GM19463 (cell line): ENCODE results near the gene PRKG2.

Experiments
- ATAC-seq: cut with Tn5 transposase; IDR thresholded peaks from one replicate; pipeline ENCODE4 v1.9.1; 2021; ENCODE audit warnings: mild to moderate bottlenecking, moderate library complexity; ENCODE audit not compliant: unreplicated experiment

Gene PRKG2

DNA sequence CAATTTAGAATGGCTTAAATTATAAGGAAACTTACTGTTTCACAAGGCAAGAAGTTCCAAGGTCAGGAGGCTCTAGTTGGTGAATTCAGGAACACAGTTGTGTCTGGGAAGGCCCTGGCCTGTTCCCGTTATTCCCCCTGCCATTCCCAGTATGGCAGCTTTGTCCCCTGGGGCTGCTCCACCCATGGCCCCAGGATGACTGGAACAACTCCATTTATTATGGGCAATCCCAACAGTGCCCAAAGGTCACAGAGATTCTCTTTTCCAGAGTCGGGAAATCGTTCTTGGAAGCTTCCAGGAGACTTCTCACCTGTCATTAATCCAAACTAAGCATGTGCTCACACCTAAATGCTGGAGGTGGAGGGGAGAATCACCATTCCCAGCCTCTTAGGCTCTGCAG lies 2.8 kb upstream of the PRKG2 start:
- no peak for ATAC-seq

DNA sequence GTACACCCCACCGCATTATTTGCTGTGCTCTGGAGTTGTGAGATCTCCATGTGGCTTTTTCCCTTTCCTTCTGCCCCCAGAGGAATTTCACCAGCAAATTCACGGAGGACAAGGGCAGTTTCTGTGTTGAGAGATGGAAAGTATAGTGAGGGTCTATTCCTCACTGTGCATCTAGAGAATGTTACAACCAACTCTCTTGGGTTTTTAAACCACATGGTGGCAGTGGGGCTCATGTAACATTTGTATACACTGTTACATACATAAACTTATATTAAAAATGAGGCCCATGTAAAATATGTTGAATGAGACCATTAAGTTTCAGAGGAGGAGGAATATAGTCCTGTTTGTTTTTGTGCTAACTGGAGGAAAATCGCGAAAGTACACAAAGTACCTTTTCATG lies 909 bp upstream of the PRKG2 start:
- ATAC-seq, result no peak

DNA sequence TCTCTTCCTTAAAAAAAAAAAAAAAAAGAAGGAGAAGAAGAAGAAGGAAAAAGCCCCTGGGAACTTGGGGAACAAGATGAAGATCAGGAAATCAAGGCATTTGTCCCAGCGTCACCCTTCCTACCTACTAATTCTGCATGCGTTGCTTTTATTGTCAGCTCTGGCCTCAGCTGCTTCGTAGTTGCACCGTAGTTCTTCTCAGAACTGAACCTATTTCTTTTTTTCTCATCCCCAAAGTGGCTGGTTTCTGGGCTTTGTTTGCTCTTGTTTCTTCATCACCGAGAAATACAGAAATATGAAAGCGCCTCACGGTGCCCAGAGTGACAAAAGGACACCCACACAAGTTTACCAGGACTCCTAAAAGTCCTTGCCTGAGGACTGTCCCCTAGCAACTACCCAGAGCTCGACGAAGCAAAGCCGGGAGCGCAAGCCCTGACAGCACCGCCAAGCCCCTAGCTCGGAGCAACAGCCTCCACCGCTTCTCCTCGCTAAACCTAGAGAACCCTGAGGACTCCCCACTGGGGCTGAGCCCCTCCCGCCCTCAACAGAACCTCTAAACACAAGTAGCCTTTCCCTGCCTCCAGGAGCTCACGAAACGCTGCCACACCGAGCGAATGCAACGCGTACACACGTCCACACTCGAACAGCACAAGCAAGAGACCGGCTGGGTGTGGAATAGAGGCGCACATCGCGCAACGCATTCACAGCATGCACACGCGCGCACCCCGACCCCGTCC lies 710 bp downstream of the PRKG2 start:
- no peak for ATAC-seq

DNA sequence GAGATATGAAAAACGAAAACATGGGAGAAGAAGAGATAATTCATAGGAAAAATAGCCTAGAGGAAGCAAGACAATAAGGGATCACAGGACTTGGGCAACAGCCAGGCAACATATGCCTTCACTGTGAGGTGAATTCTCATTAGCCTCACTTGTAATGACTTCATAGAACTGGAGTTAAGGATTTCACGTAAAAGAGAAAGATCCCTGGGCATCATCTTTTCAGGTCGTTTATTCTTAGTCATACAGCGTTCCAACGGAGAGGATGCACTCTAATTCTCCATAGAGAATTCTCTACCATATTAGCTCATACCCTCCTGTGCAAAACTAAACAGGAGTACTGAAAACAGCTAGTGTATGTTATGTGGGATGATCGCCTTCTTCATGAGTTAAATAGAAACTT lies 1.4 kb downstream of the PRKG2 start:
- no peak for ATAC-seq

DNA sequence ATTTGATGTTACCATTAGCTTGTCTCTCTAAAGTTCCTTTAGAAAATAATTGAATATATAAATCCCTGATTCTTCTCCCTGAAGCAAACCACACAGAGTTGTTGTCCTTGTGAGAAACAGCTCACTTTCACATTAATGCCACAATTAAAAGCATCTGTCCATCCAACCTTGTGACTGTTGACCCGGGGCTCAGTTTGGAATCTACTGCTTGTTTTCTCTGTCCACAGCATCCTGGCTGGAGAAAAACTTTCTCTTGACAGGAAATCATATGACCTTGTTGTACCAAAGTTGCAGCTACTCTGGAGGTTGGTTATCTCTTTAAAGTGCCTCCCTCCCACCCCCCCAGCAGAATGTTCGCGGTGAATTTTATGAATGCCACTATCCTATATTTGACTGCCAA lies 3.1 kb downstream of the PRKG2 start:
- ATAC-seq, result no peak

DNA sequence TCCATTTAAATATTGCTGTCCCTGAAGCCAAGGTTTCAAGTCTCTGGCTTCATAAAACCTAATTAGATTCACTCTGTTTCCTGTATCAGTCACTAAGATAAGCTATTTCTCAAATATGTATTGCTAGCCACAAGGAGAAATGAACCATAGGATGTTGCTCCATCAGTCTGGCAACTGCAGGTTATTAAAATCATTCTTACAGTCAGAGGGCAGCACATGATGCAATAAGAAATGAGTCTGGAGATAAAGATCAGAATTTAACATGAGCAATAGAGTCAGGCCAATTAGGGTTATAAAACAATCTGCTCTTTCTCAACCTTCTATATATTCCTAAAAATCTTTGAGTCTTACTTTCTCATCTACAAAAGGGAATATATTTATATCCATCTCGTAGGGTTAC lies 7.2 kb downstream of the PRKG2 start:
- ATAC-seq, result no peak

DNA sequence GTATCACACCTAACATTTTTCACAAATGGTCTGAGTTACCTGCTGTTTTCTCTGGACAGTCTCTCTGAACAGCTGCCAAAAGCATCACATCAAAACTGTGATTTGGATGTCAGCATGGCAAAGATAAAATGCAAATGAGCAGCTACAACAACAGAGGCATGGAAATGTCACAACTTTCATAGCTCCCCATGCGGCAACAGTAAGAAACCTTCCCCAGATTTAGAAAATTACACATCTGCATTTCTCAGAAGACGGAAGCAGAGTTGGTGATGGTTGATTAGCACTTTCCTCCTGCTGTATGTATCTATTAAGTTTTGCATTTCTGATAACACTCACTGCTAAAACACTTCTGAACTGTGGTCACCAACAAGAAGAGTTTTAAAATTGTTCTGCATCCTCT lies 9.7 kb downstream of the PRKG2 start:
- ATAC-seq, result no peak

DNA sequence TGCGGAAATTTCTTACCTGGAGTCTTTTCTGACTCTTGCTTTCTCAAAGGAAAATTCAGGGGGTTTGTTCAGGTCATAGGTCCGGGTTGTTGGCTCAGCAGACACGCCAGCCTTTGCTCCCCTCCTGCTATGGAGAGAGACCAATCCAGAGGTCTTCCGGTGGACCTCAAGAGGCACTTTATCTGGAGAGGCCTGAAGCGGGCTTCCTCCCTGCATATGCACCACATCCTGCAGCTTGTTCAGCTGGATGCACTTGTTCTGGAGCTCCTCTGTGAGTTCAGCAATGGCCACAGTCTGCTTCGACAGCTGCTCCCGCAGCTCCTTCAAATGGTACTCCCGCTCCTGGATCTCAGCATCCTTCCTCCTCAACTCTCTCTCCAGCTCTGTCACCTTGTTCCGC lies 10.5 kb downstream of the PRKG2 start:
- no peak for ATAC-seq

DNA sequence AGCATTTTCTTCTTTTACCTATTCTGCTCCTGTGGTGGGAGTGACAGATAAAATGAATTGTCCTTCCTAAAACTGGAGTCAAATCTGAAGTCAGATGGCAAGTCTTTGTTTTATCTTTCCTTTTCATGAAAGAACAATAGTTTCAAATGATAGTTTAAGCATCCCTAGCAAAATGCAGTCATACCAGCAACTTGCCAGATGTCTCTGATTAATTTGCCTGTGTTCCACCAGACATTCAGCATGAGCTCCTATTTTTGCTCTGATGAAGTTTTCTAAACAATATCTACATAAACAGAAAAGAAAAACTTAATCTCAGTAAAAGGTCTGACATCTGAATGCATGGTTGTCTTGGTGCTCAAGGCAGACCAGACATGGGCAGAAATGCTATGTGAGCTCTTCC lies 15.2 kb downstream of the PRKG2 start:
- ATAC-seq, result no peak

DNA sequence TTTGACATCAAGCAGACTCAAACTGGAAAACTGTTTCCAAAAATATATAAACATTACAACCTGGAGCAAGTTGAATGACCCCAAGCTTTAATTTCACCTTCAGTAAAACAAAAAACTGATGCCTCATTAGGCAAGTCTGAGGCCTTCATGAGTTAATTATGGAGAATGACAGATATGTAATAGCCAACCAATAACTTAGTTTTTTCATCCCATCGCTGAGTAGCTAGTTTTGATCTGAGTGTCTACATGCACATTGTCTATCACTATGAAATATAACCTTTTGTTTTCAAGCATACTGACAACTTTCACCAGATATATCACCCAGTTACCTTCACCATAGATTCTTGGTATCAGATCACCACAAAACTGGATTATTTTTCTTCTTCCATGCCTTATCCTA lies 16.4 kb downstream of the PRKG2 start:
- ATAC-seq, result no peak

DNA sequence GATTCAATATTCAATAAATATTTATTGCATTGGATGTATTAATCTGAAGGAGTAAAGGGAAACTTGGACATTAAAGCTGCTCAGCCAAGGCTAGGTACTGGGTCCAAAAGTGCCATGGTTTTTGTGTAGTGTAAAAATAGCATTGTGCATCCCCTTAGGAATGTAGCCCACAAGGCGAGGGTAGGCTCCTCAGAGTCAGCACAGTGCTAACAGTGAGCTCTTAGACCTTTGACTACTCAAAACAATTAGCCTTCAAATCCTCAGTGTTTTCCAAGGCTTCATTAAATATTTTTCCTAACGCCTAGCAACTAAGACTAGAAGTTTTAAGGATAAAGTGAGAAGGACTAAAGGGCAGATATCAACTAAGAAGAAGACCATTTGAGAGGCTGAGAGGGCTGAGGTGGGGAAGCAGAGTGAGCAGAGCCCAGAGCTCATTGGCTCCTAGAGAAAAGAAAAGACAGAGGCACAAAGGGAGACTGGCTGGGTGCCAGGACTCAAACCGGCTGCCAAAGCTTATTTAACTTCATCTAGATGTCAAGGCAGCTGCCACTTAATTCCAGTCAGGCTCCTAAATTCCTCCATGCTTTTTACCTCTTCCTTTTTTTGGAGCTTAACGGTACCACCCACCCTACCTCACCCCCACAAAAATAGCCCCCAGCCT lies 17.0 kb downstream of the PRKG2 start:
- no peak for ATAC-seq

DNA sequence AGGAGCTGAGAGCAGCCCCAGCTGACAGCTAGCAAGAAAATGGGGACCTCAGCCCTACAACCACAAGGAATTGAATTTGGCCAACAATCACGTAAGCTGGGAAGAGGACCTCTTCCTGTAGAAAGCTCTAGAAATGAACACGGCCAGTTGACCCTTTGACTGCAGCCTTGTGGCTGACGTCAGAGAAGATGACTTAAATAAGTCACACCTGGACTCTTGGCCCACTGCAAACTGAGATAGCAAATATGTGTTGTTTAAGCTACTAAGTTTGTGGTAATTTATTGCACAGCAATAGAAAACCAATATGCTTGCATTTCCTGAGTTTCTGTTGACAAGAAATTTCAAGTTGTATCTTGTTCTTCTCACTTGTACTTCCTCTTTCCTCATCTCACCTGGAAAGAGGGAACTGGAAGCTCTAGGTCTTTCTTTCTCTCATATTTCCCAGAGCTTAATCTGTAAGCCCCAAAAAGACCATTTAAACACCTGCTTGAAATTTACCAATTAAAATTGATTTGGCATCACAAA lies 18.8 kb downstream of the PRKG2 start:
- ATAC-seq, result no peak

DNA sequence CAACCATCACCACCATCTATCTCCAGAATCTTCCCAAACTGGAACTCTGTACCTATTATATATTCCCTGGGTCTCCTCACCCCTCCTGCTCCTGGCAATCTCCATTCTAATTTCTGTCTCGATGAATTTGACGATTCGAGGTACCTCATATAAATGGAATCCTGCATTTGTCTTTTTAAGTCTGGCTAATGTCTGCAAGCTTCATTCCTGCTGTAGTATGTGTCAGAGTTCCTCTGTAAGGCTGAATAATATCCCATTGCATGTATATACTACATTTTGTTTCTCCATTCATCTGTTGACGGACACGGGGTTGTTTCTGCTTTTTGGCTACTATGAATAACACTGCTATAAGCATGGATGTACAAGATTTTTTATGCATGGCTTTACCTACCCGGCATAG lies 19.5 kb downstream of the PRKG2 start:
- no peak for ATAC-seq

DNA sequence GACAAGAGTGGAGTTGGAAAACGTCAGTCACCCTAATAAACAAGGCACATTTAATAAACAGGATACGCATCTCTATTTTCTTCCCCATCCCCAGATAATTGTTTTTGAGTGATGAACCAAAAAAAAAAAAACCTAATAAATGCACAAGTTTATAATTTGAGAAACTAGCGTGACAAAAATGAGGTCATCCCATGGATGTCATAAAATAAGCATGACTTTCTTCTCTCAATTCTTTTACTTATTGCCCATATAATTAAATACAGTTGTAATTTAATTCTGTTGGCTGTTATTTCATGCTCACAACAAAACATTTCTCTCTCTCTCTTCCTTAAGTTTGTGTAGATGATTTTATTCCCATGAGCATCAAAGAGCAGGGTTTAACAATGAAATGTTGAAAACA lies 20.7 kb downstream of the PRKG2 start:
- ATAC-seq, result no peak

DNA sequence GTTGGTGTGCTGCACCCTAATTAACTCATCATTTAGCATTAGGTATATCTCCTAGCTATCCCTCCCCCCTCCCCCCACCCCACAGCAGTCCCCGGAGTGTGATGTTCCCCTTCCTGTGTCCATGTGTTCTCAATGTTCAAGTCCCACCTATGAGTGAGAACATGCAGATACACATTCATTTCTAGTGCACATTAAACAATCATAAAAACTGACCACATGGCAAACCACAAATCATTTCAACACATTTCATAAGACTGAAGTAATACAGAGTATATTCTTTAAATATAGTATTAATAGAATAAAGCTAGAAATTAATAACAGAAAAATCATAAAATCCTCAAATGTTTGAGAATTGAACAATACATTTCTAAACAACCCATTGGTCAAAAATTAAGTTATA lies 34.1 kb downstream of the PRKG2 start:
- no peak for ATAC-seq

DNA sequence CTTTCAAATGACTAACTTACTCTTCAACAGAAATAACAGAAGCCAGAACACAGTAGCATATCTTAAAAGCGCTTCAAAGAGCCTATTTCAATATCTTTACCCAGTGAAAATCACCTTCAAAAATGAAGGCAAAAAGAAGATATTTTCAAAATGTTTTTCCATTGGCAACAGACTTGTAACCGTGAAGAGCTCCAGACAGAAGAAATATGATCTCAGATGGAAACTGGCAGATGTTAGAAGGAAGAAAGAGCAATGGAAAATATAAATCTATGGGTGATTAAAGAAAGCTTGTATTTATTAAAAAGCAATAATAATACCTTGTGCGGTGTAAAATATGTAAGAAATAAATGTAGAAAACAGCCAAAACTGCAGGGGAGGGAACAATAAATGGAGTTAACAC lies 35.7 kb downstream of the PRKG2 start:
- no peak for ATAC-seq

DNA sequence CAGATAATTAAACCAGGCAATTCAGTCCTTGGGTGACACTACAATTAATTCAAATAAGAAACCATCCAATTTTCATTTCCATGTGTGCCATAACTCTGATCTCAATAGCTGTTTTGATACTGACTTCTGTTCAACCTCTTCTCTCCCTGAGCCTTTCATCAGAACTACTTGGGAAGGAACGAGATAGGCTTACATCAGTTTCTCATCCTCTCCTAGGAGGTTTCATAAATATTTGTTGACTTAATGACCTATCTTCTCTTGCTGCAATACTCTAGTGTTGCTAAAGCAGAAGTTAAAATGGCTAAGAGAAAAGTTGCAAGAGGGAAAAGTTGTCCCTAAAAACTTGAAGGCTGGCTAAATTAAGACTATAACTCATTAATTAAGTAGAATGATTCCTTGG lies 41.8 kb downstream of the PRKG2 start:
- no peak for ATAC-seq

DNA sequence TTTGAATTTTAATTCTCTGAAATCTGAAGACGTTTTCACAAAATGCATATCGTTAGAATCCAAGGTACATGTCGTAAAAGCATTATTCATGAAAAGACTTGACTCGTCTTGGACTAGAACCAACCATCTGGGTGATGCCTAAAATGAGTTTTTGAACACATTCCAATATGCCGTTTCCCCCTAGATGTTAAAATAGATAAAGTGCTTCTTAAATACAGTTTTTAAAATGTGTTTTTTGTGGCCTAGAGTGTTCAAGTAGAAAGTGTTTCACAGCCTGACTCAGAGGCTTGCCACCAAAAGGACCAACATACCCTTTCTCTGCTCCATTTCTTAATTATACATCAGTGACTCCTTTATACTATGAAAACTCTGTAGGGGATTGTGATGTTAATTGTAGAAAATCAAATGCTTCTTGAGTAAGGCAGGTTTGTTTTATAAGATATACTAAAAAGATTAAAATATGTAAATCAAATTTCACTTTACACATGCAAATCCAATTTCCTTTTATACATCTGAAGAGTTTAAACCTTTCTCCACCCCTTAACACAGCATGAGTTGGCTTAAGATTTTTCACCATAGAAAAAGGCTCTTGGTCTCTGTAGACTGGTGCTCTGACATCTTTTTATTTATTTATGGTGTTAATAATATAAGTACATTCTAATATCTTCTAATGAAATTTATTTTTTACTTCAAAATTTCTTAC lies 48.4 kb downstream of the PRKG2 start:
- no peak for ATAC-seq

DNA sequence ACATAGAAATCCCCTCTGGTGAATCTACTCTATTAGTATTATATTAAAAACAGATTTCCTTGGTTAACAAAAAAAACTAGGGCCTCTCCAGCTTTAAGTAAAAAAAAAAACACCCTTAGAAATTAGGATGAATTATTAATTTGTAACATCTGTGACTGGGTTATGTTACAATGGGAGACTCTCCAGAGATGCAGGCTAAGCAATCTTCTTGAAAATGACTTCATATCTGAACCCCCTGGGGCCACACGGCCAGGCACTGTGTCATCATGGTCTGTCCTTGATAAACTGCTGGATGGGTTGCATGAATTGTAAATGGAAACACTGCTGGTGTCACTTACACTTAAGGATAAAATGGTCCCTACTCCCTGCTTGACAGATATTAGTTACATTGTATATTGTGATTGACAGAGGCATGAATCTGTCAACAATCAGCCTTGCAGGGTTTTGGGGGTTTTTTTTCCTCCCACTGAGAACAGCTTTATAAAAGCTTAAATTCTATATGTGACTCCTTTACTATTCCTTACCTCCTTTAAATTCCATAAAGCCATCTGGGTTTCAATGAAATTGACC lies 49.1 kb downstream of the PRKG2 start:
- ATAC-seq, result no peak

DNA sequence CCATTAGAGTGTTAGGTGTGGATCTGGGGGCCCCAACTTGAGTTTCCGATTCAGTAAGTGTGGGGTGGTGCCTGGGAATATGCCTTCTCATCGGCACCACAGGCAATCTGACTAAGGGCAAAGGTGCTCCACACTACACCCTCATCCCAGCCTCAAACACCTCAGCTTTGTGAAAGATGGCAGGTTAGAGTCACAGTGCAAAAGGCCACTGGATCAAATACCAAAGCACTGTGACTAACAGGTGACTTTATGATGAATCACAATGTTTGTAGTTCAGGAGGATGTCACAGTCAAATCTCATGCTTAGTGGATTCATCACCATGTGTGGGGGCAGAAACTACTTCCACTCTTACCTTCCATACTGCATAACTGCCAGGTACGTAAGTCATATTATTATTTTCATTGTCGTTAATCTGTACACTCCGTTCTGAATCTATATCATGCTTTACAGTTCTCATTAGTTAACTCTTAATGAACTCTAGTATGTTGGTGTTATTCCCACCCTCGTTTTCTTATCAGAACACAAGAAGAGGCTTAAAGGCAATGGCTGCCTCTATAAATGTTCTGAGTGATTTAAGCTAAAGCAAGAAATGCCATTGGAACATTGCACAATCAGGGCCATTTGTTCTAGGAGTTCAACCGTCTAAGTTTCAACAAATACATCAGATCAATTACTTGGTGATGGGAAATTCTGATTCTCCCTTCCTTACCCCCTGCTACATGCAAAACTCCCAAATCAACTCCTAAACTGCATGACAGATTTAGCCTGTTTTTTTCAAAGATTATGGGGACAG lies 50.2 kb downstream of the PRKG2 start:
- ATAC-seq, result no peak

DNA sequence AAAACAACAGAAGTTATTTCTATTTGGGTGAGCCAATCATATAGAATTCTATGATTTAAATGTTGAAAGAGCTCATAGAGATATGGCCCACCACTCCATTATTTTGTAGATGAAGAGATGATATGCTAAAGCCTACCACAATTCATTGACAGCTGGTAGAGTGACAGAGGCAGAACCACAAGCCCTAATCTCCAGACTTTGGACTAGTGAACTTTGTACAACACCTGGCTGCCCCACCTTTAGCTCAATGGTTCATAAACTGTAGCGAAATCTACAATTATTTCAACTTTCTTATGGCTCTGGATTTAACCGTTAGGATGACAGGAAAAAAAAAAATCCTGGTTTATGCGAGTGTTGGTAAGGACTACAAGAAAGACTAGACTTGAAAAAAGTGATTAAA lies 50.9 kb downstream of the PRKG2 start:
- ATAC-seq, result no peak
